ENCODE data around the gene COX7B2.

The COX7B2 gene

DNA sequence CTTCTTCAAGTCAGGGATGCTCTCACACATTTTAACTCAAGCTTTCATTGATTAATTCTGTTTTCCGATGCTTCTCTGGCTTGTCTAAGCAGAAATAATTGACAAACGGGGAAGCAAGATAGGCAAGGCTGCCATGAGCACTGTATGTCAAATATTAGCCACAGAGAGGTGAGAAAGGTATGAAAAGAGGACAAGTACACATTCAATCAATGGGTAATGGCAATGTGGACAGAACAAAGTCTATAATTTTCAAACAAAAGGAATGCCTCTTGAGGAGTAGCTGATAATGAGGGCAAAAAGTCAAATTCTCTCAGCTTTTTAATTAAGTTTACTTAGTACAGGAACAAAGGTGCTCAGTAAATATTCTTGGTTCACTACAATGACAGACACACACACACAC, 19.6 kb downstream of the COX7B2 start:
- no peak for DNase-seq (ENCODE audit: low spot score)

DNA sequence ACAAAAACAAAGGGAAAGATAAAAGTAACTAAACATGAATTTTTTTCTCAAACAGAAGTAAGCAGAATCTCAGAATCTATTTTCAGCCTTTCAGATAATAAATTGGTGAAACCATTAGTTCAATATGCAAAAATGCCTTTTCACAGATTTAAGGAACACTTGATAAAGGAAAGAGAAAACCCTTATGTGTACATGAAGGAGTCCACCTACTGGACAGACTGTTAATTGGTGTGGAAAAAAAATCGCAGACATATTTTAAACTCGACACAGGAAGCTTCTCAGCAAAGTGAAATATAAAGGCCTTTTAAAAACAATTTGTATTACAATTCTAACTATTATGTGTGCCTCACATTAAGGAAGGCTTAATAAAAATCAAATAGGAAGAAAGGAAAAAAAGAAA, 22.3 kb downstream of the COX7B2 start:
- DNase-seq (ENCODE audit: low spot score): peak; percentile 4

DNA sequence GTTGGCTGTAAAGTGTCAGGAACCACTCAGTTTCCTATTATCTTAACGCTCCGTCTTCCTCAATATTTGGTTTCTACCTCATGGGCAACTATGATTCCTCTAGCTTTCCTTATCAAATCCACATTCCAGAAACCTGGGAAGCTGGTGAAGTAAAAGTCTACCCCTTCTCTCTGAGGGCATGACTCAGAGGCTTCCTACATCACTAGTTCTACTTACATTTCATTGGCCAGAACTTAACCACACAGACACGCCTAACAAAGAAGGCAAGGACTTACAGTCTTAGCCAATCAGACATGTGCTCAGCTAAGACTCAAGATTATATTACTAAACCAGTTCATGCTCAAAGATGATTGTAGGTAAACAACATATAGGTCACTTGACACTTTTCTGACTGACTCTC, 30.4 kb downstream of the COX7B2 start:
- DNase-seq (ENCODE audit: low spot score): no peak

DNA sequence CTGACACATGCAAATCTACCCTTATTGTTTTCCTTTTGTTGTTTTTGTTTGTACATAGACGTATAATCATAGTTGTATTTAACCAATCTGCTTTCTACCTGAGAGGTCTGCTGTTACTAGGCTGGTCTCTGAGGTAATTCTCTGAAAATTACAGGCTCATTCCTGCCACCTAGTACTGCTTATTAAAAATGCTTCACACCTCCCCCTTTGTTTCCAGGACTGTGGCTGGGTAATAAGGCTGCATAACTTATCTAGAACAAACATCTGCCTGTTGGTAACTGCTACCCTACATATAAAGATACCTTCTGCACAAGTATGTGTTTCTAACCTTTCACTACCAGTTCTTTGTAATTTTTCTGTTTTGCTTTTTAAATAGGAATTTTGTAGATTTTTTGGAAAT, 34.2 kb downstream of the COX7B2 start:
- DNase-seq (ENCODE audit: low spot score): no peak

DNA sequence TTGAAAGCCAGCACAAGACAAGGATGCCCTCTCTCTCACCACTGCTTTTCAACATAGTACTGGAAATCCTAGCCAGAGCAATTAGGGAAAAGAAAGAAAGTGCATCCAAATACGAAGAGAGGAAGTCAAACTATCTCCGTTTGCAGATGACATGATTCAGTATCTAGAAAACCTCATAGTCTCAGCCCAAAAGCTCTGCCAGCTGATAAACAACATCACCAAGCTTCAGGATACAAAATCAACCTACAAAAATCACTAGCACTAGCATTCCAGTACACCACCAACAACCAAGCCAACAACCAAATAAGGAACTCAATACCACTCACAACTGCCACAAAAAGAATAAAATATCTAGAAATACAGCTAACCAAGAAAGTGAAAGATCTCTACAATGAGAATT, 38.6 kb downstream of the COX7B2 start:
- DNase-seq (ENCODE audit: low spot score): no peak

DNA sequence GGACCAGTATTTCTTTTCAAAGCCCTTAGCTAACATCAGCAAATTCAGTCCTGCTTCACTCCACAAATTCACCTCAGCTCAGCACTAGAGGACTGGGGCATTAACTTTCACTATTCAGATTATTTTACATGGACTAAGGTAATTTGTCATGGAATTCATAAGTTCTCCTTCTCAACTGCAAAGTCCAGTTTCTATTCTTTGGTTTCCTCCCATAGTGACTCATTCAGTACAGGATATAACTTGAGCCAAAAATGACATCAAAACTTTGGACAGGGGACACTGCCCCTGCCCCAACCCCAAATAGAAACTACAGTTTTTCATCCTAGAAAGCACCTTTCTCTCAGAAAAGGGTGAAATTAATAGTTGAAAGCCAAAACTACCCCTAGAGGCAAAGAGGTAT, 52.7 kb downstream of the COX7B2 start:
- DNase-seq (ENCODE audit: low spot score): no peak

DNA sequence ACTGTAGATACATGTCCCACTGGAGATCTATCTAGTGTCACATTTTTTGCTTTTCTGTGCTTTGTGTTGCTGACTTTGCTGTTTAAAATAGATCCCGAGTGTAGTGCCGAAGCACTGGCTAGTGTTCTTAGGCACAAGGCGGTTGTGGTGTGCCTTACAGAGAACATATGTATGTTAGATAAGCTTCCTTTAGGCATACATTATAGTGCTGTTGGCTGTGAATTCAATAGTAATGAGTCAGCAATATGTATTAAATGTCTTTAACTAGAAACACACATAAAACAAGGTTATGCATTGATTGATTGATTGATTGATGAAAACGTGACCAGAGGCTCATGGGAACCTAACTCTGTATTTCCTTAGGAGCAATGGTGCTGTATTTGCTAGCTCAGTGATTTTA, 56.2 kb downstream of the COX7B2 start:
- no peak for DNase-seq (ENCODE audit: low spot score)

DNA sequence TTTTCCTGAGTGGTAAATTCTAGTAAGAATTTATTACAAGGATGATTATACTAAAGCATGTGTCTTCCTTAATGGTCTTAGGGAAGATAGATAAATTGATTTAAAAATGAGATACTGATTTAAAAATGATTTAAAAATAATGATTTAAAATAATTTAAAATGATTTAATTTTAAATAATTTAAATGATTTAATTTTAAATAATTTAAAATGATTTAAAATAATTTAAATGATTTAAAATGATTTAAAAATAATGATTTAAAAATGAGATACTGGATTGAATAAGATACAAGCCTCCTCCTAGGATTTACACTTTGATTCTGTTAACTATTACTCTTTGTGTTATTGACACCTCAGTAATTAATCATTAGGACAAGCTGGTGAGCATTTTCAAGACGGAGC, 59.0 kb downstream of the COX7B2 start:
- no peak for DNase-seq (ENCODE audit: low spot score)

DNA sequence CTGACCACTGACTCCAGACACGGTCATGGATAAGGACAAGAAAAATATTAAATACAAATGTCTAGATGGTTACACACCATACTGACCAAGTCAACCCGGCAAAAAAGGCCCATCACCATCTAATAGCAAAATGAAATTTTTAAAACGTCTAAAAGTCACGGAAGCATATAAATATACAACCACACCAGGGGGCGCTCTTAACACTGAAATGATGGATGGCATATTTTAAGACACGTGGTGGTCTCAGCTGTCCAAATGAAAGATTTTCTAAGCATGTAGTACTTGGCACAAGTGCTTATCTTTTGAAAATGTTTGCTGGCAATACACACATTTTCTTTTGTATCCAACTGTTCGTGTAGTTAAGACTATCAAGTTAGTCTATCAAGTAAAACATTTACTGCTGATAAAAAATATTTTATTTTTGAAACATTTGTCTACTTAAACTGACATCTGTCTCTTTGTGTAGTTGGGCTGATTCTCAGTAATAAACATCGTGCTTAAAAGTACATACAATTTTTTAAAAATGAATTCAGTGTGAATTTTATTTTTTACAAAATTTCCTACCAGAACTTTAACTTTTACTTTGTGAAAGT, 64.6 kb downstream of the COX7B2 start:
- peak; percentile 48 for DNase-seq (ENCODE audit: low spot score)

DNA sequence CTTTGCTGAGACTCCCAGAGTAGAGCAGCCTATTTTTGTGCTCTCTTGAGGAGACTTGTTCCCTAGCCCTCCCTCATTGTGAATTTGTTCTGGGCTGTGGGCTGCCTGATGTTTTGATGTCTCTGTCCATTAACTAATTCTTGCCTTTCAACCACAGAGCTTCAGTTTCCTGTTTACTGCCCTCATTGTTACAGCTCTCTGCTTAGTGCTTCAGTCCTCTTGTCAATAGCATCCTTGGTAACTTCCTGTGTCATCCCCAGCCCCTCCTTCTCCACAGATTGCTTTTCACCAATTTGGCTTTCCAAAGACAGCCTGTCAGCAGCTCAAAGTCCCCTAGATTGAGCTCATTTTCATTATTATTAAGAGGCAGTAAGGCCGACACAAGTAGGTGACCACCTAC, 69.9 kb downstream of the COX7B2 start:
- no peak for DNase-seq (ENCODE audit: low spot score)

DNA sequence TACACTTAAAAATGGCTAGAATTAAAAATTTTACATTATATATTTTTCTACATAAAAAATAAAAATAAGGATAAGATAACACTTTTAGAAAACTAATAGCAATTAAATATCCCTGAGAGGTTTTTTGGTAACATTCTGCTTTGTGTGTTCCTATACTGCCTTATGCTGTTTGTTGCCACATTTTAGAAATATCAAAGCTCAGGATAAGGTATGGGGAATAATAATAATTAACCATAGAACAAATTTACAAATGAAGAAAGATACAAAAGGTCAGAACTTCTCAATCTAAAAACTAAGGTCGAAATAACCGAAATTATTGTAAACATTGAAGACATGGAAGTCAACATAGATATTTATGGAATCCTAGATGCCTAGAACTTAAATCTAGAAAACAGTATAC, 71.4 kb downstream of the COX7B2 start:
- DNase-seq (ENCODE audit: low spot score): no peak

DNA sequence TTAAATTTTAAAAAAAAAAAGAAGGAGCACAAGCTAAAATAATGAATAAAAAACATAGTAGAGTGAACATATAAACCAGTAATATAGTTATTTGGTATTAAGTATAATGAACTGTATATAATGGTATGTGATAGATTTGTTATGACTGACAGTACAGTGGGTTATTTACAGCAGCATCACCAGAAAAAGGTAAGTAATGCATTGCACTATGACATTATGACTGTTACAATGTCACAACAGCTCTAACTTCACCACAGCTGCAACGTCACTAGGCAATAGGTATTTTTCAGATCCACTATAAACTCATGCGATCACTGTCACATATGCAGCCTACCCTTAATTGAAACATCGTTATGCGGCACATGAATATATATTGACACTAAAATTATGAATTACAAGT, 72.5 kb downstream of the COX7B2 start:
- no peak for DNase-seq (ENCODE audit: low spot score)

DNA sequence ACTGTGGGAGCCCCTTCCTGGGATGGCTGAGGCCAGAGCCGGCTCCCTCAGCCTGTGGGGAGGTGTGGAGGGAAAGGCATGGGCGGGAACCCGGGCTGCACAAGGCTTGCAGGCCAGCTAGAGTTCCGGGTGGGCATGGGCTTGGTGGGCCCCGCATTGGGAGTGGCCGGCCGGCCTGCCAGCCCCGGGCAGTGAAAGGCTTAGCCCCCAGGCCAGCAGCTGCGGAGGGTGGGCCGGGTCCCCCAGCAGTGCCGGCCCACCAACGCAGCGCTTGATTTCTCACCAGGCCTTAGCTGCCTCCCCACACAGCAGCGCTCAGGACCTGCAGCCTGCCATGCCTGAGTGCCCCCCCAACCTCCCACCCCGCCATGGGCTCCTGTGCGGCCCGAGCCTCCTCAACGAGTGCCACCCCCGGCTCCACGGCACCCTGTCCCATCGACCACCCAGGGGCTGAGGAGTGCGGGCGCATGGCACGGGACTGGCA, 78.0 kb downstream of the COX7B2 start:
- no peak for DNase-seq (ENCODE audit: low spot score)

DNA sequence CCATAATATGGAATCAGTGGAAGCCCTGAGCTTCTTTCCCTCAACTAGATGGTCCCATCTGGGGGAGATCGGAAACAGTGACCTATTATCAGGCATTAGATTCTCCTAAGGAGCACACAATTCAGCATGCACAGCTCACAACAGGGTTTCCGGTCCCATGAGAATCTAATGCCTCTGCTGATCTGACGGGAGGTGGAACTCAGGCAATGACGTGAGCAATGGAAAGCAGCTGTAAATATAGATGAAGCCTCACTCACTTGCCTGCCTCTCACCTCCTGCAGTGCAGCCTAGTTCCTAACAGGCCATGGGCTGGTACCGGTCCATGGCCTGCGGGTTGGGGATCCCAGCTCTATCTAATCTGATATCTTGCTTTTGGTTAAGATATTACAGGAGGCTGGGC, 88.9 kb downstream of the COX7B2 start:
- no peak for DNase-seq (ENCODE audit: low spot score)

DNA sequence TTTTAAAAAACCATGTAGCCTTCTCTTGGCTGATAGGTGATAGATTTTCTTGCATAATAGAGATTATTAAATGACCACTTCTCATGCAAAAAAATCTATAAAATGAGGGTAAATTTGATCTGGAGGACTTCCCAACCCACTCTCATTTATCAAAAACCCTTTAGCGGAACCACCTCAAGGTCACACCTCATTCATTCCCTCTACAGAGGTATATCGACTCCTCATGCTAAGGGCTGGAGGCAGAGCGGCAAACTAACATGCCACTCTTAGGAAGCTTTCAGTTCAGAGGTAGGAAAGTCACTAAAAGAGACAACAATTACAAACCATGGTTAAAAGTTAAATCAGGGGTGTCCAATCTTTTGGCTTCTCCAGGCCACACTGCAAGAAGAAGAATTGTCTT, 90.0 kb downstream of the COX7B2 start:
- no peak for DNase-seq (ENCODE audit: low spot score)

DNA sequence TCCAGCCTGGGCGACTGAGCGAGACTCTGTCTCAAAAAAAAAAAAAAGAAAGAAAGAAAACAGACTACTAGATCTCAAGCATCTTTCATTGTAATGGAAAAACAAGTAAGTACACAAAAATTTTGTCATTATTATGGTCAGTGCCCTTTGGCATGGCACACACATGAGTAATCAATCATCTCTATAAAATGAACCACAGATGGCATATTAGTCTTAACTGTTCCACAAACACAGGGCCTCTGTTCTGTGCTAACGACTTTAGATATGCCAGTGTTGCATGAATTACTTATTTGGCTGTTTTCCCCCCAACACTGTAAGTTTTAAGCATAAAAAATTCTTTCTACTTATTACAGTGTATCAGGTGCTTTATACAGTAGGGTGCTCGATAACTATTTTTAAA, 90.4 kb downstream of the COX7B2 start:
- DNase-seq (ENCODE audit: low spot score): no peak

DNA sequence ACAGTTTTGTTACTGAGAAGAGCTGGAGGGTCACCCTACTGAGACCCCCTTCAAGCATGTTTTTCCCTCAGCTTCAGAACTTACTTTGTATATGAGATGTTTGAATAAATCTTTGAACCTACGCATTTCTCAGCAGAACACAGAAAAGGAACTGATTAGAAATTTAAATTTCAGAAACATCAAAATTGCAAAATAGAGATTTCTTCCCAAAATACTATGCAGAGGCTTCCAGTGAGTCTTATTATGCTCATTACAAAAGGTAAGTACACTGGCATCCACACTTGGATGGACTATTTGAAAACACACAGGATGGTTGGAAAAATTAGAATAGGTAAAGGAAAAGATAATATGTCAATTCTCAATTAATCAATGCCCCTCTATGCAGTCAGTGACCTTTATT, 91.2 kb downstream of the COX7B2 start:
- no peak for DNase-seq (ENCODE audit: low spot score)

DNA sequence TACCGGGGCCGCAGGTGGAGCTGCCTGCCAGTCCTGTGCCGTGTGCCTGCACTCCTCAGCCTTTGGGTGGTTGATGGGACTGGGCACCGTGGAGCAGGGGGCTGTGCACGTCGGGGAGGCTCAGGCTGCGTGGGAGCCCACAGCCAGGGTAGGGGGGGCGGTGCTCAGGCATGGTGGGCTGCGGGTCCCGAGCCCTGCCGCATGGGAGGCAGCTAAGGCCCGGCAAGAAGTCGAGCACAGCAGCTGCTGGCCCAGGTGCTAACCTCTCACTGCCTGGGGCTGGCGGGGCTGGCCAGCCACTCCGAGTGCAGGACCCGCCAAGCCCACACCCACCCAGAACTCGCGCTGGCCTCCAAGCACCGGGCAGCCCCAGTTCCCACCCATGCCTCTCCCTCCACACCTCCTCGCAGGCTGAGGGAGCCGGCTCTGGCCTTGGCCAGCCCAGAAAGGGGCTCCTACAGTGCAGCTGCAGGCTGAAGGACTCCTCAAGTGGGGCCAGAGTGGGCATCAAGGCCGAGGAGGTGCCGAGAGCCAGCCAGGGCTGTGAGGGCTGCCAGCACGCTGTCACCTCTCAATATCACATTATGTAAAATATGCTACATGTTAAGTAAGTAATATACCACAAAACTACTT, 104.1 kb downstream of the COX7B2 start:
- no peak for DNase-seq (ENCODE audit: low spot score)

DNA sequence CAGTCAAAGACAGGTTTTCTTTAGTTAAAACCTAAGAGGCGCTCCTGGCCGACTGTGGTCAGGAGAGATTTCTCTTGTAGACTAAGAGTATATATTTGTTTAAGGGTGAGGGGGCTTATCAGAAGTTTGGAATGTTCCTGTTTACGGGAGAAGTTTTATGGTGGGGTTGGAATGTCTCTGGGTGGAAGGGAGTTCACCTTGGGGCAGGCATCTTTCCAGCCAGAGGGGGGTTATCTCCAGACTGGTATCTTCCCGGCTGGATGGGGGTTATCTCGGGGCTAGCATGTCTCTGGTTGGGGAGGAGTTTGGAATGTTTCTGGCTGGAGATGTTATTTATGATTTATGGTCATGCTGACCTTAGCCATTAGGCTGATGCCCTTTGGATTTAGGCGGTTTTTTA, 116.0 kb downstream of the COX7B2 start:
- no peak for DNase-seq (ENCODE audit: low spot score)

DNA sequence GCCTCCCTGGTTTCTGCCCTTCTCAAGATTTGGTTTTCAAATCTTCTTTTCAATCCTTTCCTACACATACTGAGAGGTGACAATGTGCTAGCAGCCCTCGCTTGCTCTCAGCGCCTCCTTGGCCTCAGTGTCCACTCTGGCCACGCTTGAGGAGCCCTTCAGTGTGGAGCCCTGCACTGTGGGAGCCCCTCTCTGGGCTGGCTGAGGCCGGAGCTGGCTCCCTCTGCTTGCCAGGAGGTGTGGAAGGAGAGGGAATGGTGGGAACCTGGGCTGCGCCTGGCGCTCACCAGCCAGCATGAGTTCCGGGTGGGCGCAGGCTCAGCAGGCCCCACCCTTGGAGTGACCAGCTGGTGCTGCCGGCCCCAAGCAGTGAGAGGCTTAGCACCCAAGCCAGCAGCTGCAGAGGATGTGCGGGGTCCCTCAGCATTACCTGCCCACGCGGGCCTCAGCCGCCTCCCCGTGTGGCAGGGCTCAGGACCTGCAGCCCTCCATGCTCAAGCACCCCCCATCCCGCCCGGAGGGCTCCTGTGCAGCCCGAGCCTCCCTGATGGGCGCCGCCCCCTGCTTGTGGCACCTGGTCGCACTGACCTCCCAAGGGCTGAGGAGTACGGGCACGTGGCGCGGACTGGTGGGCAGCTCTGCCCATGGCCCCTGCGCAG, 127.5 kb downstream of the COX7B2 start:
- no peak for DNase-seq (ENCODE audit: low spot score)

DNA sequence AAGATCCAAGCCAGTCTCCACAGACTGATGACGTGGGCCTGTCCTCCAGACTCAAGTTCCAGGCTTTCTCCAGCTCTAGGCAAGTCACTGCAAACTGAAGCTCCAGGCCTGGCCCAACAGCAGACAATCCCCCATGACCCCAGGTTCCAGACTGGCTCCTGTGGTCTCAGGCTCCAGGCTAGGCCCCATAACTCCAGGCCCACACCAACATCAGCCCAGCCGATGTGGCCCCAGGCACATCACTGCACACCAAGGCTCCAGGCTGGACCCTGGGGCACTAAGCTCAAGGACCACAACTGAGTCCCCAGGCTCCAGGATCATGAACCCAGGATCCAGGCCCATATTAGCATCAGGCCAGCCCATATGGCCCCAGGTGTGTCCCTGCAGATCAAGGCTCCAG, 143.6 kb downstream of the COX7B2 start:
- no peak for DNase-seq (ENCODE audit: low spot score)

DNA sequence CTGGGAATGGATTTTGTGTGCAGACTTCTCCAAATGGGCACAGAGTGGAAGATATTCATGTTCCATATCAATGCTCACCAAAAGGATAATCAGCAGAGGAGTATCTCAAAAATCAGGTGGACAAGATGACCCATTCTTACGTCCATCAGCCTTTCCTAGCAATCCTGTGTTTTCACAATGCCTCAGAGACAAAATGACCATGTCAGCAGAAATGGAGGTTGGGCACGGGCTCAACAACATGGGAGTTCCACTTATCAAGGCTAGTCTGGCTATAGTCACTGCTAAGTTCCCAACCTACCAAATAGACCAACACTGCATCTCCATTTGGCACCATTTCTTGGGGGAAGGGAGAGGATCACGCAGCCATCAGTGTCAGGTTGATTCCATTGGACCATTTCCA, 179.0 kb downstream of the COX7B2 start:
- no peak for DNase-seq (ENCODE audit: low spot score)

DNA sequence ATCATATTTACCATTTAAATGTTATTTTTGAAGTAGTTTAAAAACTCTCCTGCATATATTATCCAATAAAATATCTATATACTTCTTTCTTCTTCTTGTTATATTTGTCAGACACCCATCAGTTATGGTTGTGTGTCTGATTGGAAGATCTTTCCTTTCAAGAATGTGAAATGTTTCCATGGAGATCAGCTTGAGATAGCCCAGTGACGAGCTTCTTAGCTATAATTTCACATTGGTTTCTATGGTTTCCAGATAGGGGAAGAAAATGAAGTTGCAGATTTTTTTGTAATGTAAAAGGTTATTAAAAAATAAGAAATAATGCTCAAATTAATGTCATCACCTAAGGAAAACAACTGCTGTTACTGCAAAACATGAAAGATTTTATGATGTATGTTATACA, 189.0 kb downstream of the COX7B2 start:
- DNase-seq (ENCODE audit: low spot score): no peak

DNA sequence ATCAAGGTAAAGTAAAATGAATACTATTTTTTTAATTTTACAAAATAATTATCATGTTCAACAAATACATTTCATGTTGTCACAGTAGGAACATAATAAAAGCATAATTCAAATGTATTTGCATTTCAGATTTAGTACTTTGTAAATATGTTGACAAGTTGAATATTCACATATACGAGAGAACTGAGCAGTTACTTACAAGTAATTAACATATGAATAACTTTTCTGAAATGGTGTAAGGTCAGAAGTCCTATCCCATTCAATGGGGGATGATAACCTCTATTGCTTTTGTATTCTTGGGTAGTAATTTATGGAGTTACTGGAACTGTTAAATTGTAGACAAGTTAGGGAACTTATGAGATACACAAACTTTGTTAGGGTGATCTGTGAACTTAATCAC, 191.1 kb downstream of the COX7B2 start:
- DNase-seq (ENCODE audit: low spot score): no peak

Measured in kidney capillary endothelial cell (primary cell).